Measurements from ENCODE around the gene LY6G5C. TPM values are rescaled to one million over a fixed set of nuclear protein-coding genes. Genes with fewer than 3 reads are reported as not detected.

LY6G5C gene
- total RNA-seq (2022; extraction: Qiagen RNA extraction), result 0.82 to 1.8 TPM (median 1.4 TPM) in 5 replicates

GRCh38 chr6:31680226-31681134 is at the start of gene LY6G5C:
LY6G5C (minus strand) TSS chr6:31681067; CDS start chr6:31680373, 694 bp downstream.

GRCh38 chr6:31728767-31729514 is 48.1 kb upstream of the LY6G5C start, which contains the start of gene DDAH2:
DDAH2 (minus strand) TSS chr6:31729299; CDS start chr6:31729161, 138 bp downstream.

GRCh38 chr6:31723245-31723979 is 42.5 kb upstream of the LY6G5C start, which contains the start of gene MPIG6B:
MPIG6B (plus strand) TSS chr6:31723373; CDS start chr6:31723384, 11 bp downstream.

GRCh38 chr6:31721351-31722020 is 40.6 kb upstream of the LY6G5C start, which contains the start of gene LY6G6C:
LY6G6C (minus strand) TSS chr6:31721746; CDS start chr6:31721679, 67 bp downstream.

GRCh38 chr6:31715022-31715958 is 34.4 kb upstream of the LY6G5C start, which contains the start of gene LY6G6D:
LY6G6D (plus strand) TSS chr6:31715348; CDS start chr6:31715356, 8 bp downstream.

GRCh38 chr6:31706599-31706998 is 25.7 kb upstream of the LY6G5C start, which contains the start of gene LY6G6F:
LY6G6F (plus strand) TSS chr6:31706866; CDS start chr6:31706907, 41 bp downstream.

GRCh38 chr6:31702819-31703716 is 22.2 kb upstream of the LY6G5C start, which contains the start of gene ABHD16A:
ABHD16A (minus strand) TSS chr6:31703324; CDS start chr6:31703281, 43 bp downstream.

GRCh38 chr6:31669676-31670075 is 11.2 kb downstream of the LY6G5C start, which contains the start of gene LY6G5B:
LY6G5B (plus strand) TSS chr6:31669976; CDS start chr6:31670951, 975 bp downstream.

GRCh38 chr6:31665501-31666336 is 15.1 kb downstream of the LY6G5C start, which contains the start of gene CSNK2B:
CSNK2B (plus strand) TSS chr6:31666080; CDS start chr6:31666832, 752 bp downstream.

GRCh38 chr6:31664790-31665500 is 15.9 kb downstream of the LY6G5C start, which contains the start of gene GPANK1:
GPANK1 (minus strand) TSS chr6:31664997; CDS start chr6:31664478, 519 bp downstream.

GRCh38 chr6:31660381-31661261 is 20.2 kb downstream of the LY6G5C start, which contains the start of gene C6orf47:
C6orf47 (minus strand) TSS chr6:31660778; CDS start chr6:31659947, 831 bp downstream.

GRCh38 chr6:31655349-31656237 is 25.3 kb downstream of the LY6G5C start, which contains the start of gene APOM:
APOM (plus strand) TSS chr6:31655894; CDS start chr6:31655967, 73 bp downstream.

All from A549 treated with dexamethasone at 1 μM for 4 hours (cell line).